Measurements from ENCODE around the gene SUSD4.

- TF ChIP-seq CTCF (conservative IDR thresholded peaks at IDR 0.05 in 1 of 2, IDR thresholded peaks at IDR 0.05 in 1 of 2; ENCODE audit: extremely low read depth in 1 of 2, insufficient read depth in 1 of 2, low read depth in 1 of 2, low read length in 2 of 2): no peak
- no peak for TF ChIP-seq EZH2 (IDR thresholded peaks at IDR 0.05; ENCODE audit: borderline replicate concordance, low read length)
Measured at GRCh38 chr1:223210788-223211120, 153.2 kb downstream of the SUSD4 start.
